Measurements from ENCODE around the gene ACTN3.
"Not testable (repeated sequence)": the region's sequence is repeated elsewhere in the genome, so short reads cannot be mapped to it uniquely, and the experiment has no call there.

The ACTN3 gene

GRCh38 chr11:66600631-66601233 is 54.0 kb downstream of the ACTN3 start:
- no peak for TF ChIP-seq ZNF274 (IDR thresholded peaks at IDR 0.05; ENCODE audit: low read depth, low read length)
- no peak for TF ChIP-seq YY1 (IDR thresholded peaks at IDR 0.05; ENCODE audit: insufficient read depth, insufficient read length)
- no peak for TF ChIP-seq SUZ12 (IDR thresholded peaks at IDR 0.05; ENCODE audit: extremely low read depth, insufficient read depth, insufficient read length)

GRCh38 chr11:66603072-66603471 is 56.4 kb downstream of the ACTN3 start:
- Histone ChIP-seq H3K9ac (ENCODE audit: insufficient read length, low read depth) (no peak overlapping the region), H3K36me3 (ENCODE audit: insufficient read depth, insufficient read length, low read length) (peaks cover 76% of the 10 kb centered on the region), H3K4me1 (ENCODE audit: insufficient read depth, insufficient read length) (peaks cover 6% of the 10 kb centered on the region), H3K27me3 (ENCODE audit: insufficient read depth, insufficient read length) (no peaks in the 10 kb centered on the region), H3K4me3 (ENCODE audit: insufficient read length, low read depth) (no peak overlapping the region), H3K9me3 (ENCODE audit: insufficient read depth, low read length) (no peaks in the 10 kb centered on the region)
- TF ChIP-seq YY1 (IDR thresholded peaks at IDR 0.05; ENCODE audit: insufficient read depth, insufficient read length) (no peak), ZNF274 (IDR thresholded peaks at IDR 0.05; ENCODE audit: low read depth, low read length) (no peak), SUZ12 (IDR thresholded peaks at IDR 0.05; ENCODE audit: extremely low read depth, insufficient read depth, insufficient read length) (no peak)
- no peak for DNase-seq (ENCODE audit: low read depth, low spot score)

More at GRCh38 chr11:66600631-66601233, 54.0 kb downstream of the ACTN3 start:
- no peaks in the 10 kb centered on the region for H3K9me3 ChIP-seq (ENCODE audit: insufficient read depth, low read length)
- no peaks in the 10 kb centered on the region for H3K27me3 ChIP-seq (ENCODE audit: insufficient read depth, insufficient read length)
- no peak overlapping the region for H3K4me3 ChIP-seq (ENCODE audit: insufficient read length, low read depth)
- H3K4me1 ChIP-seq (ENCODE audit: insufficient read depth, insufficient read length) = peaks cover 6% of the 10 kb centered on the region
- H3K36me3 ChIP-seq (ENCODE audit: insufficient read depth, insufficient read length, low read length) = peaks cover 69% of the 10 kb centered on the region
- no peak for DNase-seq (ENCODE audit: low read depth, low spot score)
- H3K9ac ChIP-seq (ENCODE audit: insufficient read length, low read depth) = no peak overlapping the region

GRCh38 chr11:66604155-66604554 is 57.5 kb downstream of the ACTN3 start:
- TF ChIP-seq YY1 (IDR thresholded peaks at IDR 0.05; ENCODE audit: insufficient read depth, insufficient read length) = no peak
- TF ChIP-seq ZNF274 (IDR thresholded peaks at IDR 0.05; ENCODE audit: low read depth, low read length) = no peak
- no peak for TF ChIP-seq SUZ12 (IDR thresholded peaks at IDR 0.05; ENCODE audit: extremely low read depth, insufficient read depth, insufficient read length)
- H3K36me3 ChIP-seq (ENCODE audit: insufficient read depth, insufficient read length, low read length) = peaks cover 71% of the 10 kb centered on the region

GRCh38 chr11:66606608-66607007 is 59.9 kb downstream of the ACTN3 start:
- not testable (repeated sequence) for DNase-seq (ENCODE audit: low read depth, low spot score); H3K4me1 ChIP-seq (ENCODE audit: insufficient read depth, insufficient read length); H3K9ac ChIP-seq (ENCODE audit: insufficient read length, low read depth); H3K4me3 ChIP-seq (ENCODE audit: insufficient read length, low read depth); H3K9me3 ChIP-seq (ENCODE audit: insufficient read depth, low read length); H3K27me3 ChIP-seq (ENCODE audit: insufficient read depth, insufficient read length)
- H3K36me3 ChIP-seq (ENCODE audit: insufficient read depth, insufficient read length, low read length) = peaks cover 55% of the 10 kb centered on the region

More at GRCh38 chr11:66604155-66604554, 57.5 kb downstream of the ACTN3 start:
- Histone ChIP-seq H3K27me3 (ENCODE audit: insufficient read depth, insufficient read length) (no peaks in the 10 kb centered on the region), H3K4me1 (ENCODE audit: insufficient read depth, insufficient read length) (peaks cover 6% of the 10 kb centered on the region), H3K9me3 (ENCODE audit: insufficient read depth, low read length) (no peaks in the 10 kb centered on the region), H3K4me3 (ENCODE audit: insufficient read length, low read depth) (no peak overlapping the region), H3K9ac (ENCODE audit: insufficient read length, low read depth) (no peak overlapping the region)
- DNase-seq (ENCODE audit: low read depth, low spot score) = no peak

- Histone ChIP-seq H3K9me3 (ENCODE audit: insufficient read depth, low read length) (peaks cover 5% of the 10 kb centered on the region; the same call in 1 of the 2 replicates), H3K9ac (ENCODE audit: insufficient read length, low read depth) (no peak overlapping the region), H3K27me3 (ENCODE audit: insufficient read depth, insufficient read length) (no peaks in the 10 kb centered on the region), H3K36me3 (ENCODE audit: insufficient read depth, insufficient read length, low read length) (peaks cover 50% of the 10 kb centered on the region), H3K4me3 (ENCODE audit: insufficient read length, low read depth) (no peak overlapping the region), H3K4me1 (ENCODE audit: insufficient read depth, insufficient read length) (peaks cover 4% of the 10 kb centered on the region)
- TF ChIP-seq ZNF274 (IDR thresholded peaks at IDR 0.05; ENCODE audit: low read depth, low read length) (no peak), SUZ12 (IDR thresholded peaks at IDR 0.05; ENCODE audit: extremely low read depth, insufficient read depth, insufficient read length) (no peak), YY1 (IDR thresholded peaks at IDR 0.05; ENCODE audit: insufficient read depth, insufficient read length) (no peak)
- no peak for DNase-seq (ENCODE audit: low read depth, low spot score)
These were observed 60.6 kb downstream of the ACTN3 start for GRCh38 chr11:66607126-66607834.

- no peak for DNase-seq (ENCODE audit: low read depth, low spot score)
- Histone ChIP-seq H3K4me3 (ENCODE audit: insufficient read length, low read depth) (no peak overlapping the region), H3K9ac (ENCODE audit: insufficient read length, low read depth) (no peak overlapping the region), H3K36me3 (ENCODE audit: insufficient read depth, insufficient read length, low read length) (peaks cover 30% of the 10 kb centered on the region), H3K9me3 (ENCODE audit: insufficient read depth, low read length) (peaks cover 5% of the 10 kb centered on the region; the same call in 1 of the 2 replicates), H3K4me1 (ENCODE audit: insufficient read depth, insufficient read length) (no peaks in the 10 kb centered on the region), H3K27me3 (ENCODE audit: insufficient read depth, insufficient read length) (no peaks in the 10 kb centered on the region)
- TF ChIP-seq ZNF274 (IDR thresholded peaks at IDR 0.05; ENCODE audit: low read depth, low read length) = no peak
- no peak for TF ChIP-seq SUZ12 (IDR thresholded peaks at IDR 0.05; ENCODE audit: extremely low read depth, insufficient read depth, insufficient read length)
- no peak for TF ChIP-seq YY1 (IDR thresholded peaks at IDR 0.05; ENCODE audit: insufficient read depth, insufficient read length)
These were observed 63.3 kb downstream of the ACTN3 start for GRCh38 chr11:66609721-66610617.

GRCh38 chr11:66612458-66612857 is 65.8 kb downstream of the ACTN3 start:
- Histone ChIP-seq H3K9me3 (ENCODE audit: insufficient read depth, low read length) (peaks cover 5% of the 10 kb centered on the region; the same call in 1 of the 2 replicates), H3K4me1 (ENCODE audit: insufficient read depth, insufficient read length) (no peaks in the 10 kb centered on the region), H3K36me3 (ENCODE audit: insufficient read depth, insufficient read length, low read length) (peaks cover 14% of the 10 kb centered on the region), H3K4me3 (ENCODE audit: insufficient read length, low read depth) (no peak overlapping the region), H3K9ac (ENCODE audit: insufficient read length, low read depth) (no peak overlapping the region), H3K27me3 (ENCODE audit: insufficient read depth, insufficient read length) (no peaks in the 10 kb centered on the region)
- TF ChIP-seq SUZ12 (IDR thresholded peaks at IDR 0.05; ENCODE audit: extremely low read depth, insufficient read depth, insufficient read length) (no peak), ZNF274 (IDR thresholded peaks at IDR 0.05; ENCODE audit: low read depth, low read length) (no peak), YY1 (IDR thresholded peaks at IDR 0.05; ENCODE audit: insufficient read depth, insufficient read length) (no peak)
- no peak for DNase-seq (ENCODE audit: low read depth, low spot score)
